Gastroesophageal sphincter (tissue), 3 donors: ENCODE results near the gene P3H2.

ENCODE experiments used
- CTCF ChIP-seq, 4 experiments: fragments of 200-600 bp in 2 of 4; fragments of 450-650 bp in 2 of 4; sonication (generic) in 1 of 4; IDR thresholded peaks; one replicate each; pipeline ENCODE4 v1.5.1; 2017 to 2019; ENCODE audit warnings: antibody characterized with exemption in 4 of 4, mild to moderate bottlenecking in 2 of 4, moderate library complexity in 2 of 4
- EP300 ChIP-seq: sonication (generic); formaldehyde crosslinking; IDR thresholded peaks from one replicate; pipeline ENCODE4 v1.6.1; 2017; ENCODE audit warnings: antibody characterized with exemption, mild to moderate bottlenecking
- POLR2A ChIP-seq, 2 donors: fragments of 450-650 bp; IDR thresholded peaks; one replicate each; pipeline ENCODE4 v1.6.1; 2017; ENCODE audit warnings: antibody characterized with exemption in 2 of 2, mild to moderate bottlenecking in 2 of 2, moderate library complexity in 1 of 2
- POLR2AphosphoS5 ChIP-seq: sonication (generic); formaldehyde crosslinking; IDR thresholded peaks from one replicate; pipeline ENCODE4 v1.6.1; 2017; ENCODE audit warnings: antibody characterized with exemption

- no peak for TF ChIP-seq CTCF (IDR thresholded peaks at IDR 0.05)
- TF ChIP-seq POLR2A (IDR thresholded peaks at IDR 0.05) = no peak
- no peak for TF ChIP-seq EP300
- no peak for TF ChIP-seq POLR2AphosphoS5
Measured at GRCh38 chr3:190070622-190071347, 49.9 kb downstream of the P3H2 start.
